Measurements from ENCODE around the gene MIA.

Gene MIA

DNA sequence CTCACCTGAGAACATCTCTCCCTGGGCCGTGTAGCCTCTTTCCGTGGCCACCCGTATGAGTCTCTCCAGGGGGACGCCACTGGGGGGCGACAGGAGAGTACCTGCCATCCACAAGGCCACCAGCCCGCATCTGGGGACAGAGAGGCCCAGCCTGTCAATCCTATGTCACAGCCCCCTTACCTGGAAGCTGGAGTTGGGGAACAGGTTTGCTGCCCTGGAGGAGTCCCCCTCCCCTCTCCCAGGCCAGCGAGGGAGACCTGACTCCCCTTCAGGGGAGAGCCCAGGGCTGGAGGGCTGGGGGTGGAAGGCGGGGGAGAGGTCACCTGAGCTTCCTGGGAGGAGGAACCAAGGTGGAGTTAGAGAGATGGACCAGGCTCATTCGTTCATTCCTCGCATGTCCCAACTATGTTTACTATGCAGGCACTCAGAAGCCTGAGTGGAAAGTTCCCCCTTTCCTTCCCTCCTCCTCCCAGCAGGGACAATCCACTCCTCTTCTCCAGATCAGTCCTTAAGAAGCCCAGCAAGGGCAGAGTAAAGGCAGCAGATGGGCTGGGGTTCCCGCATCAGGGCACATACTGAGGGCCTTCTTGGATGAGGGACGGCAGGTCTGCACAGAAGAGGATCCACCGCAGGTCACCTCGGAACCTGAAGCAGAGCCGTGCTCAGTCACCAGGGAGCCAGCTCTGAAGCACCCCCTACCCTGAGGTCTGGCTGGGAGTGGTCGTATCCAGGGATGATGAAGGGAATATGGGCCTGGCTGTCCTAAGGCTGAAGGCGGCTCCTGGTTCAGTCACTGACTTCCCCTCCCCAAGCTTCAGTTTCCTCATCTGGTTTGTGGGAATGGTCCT lies 30.5 kb upstream of the MIA start (continued):
- TF ChIP-seq, protein P1, sequence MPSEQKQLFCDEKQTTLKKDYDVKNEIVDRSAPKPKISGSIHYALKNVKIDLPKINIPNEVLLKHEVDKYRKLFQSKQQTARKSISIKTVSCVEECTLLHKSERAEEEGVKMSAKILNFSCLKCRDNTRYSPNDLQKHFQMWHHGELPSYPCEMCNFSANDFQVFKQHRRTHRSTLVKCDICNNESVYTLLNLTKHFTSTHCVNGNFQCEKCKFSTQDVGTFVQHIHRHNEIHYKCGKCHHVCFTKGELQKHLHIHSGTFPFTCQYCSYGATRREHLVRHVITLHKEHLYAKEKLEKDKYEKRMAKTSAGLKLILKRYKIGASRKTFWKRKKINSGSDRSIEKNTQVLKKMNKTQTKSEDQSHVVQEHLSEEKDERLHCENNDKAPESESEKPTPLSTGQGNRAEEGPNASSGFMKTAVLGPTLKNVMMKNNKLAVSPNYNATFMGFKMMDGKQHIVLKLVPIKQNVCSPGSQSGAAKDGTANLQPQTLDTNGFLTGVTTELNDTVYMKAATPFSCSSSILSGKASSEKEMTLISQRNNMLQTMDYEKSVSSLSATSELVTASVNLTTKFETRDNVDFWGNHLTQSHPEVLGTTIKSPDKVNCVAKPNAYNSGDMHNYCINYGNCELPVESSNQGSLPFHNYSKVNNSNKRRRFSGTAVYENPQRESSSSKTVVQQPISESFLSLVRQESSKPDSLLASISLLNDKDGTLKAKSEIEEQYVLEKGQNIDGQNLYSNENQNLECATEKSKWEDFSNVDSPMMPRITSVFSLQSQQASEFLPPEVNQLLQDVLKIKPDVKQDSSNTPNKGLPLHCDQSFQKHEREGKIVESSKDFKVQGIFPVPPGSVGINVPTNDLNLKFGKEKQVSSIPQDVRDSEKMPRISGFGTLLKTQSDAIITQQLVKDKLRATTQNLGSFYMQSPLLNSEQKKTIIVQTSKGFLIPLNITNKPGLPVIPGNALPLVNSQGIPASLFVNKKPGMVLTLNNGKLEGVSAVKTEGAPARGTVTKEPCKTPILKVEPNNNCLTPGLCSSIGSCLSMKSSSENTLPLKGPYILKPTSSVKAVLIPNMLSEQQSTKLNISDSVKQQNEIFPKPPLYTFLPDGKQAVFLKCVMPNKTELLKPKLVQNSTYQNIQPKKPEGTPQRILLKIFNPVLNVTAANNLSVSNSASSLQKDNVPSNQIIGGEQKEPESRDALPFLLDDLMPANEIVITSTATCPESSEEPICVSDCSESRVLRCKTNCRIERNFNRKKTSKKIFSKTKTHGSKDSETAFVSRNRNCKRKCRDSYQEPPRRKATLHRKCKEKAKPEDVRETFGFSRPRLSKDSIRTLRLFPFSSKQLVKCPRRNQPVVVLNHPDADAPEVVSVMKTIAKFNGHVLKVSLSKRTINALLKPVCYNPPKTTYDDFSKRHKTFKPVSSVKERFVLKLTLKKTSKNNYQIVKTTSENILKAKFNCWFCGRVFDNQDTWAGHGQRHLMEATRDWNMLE (tag by site-specific recombination; conservative IDR thresholded peaks at IDR 0.05; ENCODE audit: low read depth): no peak
- TF ChIP-seq, protein P2, sequence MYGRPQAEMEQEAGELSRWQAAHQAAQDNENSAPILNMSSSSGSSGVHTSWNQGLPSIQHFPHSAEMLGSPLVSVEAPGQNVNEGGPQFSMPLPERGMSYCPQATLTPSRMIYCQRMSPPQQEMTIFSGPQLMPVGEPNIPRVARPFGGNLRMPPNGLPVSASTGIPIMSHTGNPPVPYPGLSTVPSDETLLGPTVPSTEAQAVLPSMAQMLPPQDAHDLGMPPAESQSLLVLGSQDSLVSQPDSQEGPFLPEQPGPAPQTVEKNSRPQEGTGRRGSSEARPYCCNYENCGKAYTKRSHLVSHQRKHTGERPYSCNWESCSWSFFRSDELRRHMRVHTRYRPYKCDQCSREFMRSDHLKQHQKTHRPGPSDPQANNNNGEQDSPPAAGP (tag by site-specific recombination; IDR thresholded peaks at IDR 0.05): no peak
- TF ChIP-seq ZNF560 (tag by site-specific recombination; IDR thresholded peaks at IDR 0.05; ENCODE audit: borderline replicate concordance) (no peak), ZNF621 (tag by site-specific recombination; IDR thresholded peaks at IDR 0.05) (no peak), ZSCAN30 (tag by site-specific recombination; IDR thresholded peaks at IDR 0.05) (no peak), ZNF404 (tag by site-specific recombination; IDR thresholded peaks at IDR 0.05) (no peak), ZNF768 (tag by site-specific recombination; IDR thresholded peaks at IDR 0.05) (no peak), ZNF785 (tag by site-specific recombination; IDR thresholded peaks at IDR 0.05) (no peak), TCF7L2 (IDR thresholded peaks at IDR 0.05; ENCODE audit: borderline replicate concordance, low read depth, low read length) (no peak), ZNF600 (tag by site-specific recombination; IDR thresholded peaks at IDR 0.05) (peak; percentile 68), WT1 (tag by site-specific recombination; IDR thresholded peaks at IDR 0.05) (0 out of 2 replicates have a peak, but pooled peaks have one; percentile 26), ZNF155 (tag by site-specific recombination; IDR thresholded peaks at IDR 0.05) (no peak), ZIC2 (tag by site-specific recombination; IDR thresholded peaks at IDR 0.05) (peak; percentile 24; the same call in 1 of the 2 replicates), ZNF830 (tag by site-specific recombination; IDR thresholded peaks at IDR 0.05; ENCODE audit: low read depth) (no peak)
- TF ChIP-seq, protein P3, sequence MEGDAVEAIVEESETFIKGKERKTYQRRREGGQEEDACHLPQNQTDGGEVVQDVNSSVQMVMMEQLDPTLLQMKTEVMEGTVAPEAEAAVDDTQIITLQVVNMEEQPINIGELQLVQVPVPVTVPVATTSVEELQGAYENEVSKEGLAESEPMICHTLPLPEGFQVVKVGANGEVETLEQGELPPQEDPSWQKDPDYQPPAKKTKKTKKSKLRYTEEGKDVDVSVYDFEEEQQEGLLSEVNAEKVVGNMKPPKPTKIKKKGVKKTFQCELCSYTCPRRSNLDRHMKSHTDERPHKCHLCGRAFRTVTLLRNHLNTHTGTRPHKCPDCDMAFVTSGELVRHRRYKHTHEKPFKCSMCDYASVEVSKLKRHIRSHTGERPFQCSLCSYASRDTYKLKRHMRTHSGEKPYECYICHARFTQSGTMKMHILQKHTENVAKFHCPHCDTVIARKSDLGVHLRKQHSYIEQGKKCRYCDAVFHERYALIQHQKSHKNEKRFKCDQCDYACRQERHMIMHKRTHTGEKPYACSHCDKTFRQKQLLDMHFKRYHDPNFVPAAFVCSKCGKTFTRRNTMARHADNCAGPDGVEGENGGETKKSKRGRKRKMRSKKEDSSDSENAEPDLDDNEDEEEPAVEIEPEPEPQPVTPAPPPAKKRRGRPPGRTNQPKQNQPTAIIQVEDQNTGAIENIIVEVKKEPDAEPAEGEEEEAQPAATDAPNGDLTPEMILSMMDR (tag by site-specific recombination; IDR thresholded peaks at IDR 0.05): peak; percentile 68
- TF ChIP-seq, protein P4, sequence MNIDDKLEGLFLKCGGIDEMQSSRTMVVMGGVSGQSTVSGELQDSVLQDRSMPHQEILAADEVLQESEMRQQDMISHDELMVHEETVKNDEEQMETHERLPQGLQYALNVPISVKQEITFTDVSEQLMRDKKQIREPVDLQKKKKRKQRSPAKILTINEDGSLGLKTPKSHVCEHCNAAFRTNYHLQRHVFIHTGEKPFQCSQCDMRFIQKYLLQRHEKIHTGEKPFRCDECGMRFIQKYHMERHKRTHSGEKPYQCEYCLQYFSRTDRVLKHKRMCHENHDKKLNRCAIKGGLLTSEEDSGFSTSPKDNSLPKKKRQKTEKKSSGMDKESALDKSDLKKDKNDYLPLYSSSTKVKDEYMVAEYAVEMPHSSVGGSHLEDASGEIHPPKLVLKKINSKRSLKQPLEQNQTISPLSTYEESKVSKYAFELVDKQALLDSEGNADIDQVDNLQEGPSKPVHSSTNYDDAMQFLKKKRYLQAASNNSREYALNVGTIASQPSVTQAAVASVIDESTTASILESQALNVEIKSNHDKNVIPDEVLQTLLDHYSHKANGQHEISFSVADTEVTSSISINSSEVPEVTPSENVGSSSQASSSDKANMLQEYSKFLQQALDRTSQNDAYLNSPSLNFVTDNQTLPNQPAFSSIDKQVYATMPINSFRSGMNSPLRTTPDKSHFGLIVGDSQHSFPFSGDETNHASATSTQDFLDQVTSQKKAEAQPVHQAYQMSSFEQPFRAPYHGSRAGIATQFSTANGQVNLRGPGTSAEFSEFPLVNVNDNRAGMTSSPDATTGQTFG (tag by site-specific recombination; IDR thresholded peaks at IDR 0.05; ENCODE audit: borderline replicate concordance): no peak
- TF ChIP-seq, protein P5, sequence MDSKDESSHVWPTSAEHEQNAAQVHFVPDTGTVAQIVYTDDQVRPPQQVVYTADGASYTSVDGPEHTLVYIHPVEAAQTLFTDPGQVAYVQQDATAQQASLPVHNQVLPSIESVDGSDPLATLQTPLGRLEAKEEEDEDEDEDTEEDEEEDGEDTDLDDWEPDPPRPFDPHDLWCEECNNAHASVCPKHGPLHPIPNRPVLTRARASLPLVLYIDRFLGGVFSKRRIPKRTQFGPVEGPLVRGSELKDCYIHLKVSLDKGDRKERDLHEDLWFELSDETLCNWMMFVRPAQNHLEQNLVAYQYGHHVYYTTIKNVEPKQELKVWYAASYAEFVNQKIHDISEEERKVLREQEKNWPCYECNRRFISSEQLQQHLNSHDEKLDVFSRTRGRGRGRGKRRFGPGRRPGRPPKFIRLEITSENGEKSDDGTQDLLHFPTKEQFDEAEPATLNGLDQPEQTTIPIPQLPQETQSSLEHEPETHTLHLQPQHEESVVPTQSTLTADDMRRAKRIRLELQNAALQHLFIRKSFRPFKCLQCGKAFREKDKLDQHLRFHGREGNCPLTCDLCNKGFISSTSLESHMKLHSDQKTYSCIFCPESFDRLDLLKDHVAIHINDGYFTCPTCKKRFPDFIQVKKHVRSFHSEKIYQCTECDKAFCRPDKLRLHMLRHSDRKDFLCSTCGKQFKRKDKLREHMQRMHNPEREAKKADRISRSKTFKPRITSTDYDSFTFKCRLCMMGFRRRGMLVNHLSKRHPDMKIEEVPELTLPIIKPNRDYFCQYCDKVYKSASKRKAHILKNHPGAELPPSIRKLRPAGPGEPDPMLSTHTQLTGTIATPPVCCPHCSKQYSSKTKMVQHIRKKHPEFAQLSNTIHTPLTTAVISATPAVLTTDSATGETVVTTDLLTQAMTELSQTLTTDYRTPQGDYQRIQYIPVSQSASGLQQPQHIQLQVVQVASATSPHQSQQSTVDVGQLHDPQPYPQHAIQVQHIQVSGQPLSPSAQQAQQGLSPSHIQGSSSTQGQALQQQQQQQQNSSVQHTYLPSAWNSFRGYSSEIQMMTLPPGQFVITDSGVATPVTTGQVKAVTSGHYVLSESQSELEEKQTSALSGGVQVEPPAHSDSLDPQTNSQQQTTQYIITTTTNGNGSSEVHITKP (tag by site-specific recombination; IDR thresholded peaks at IDR 0.05): peak; percentile 83
